Right atrium auricular region (tissue), 2 donors: Measurements from ENCODE around the gene ZFP2. TPM values are rescaled to one million over a fixed set of nuclear protein-coding genes. Genes with fewer than 3 reads are reported as not detected.

Experiments used
- DNase-seq: peaks from one replicate; pipeline ENCODE4 v3.0.0-alpha.2; 2019; ENCODE audit warnings: low spot score
- H3K27ac ChIP-seq, 2 donors: fragments of 200-600 bp; sonication (generic); 1 replicate in 1 of 2; 2 replicates in 1 of 2; pipeline ENCODE4 v1.5.1; 2016 to 2019
- H3K27me3 ChIP-seq, 2 donors: fragments of 200-600 bp; sonication (generic); one replicate each; pipeline versions ENCODE4 v1.5.1 to v1.6.0; 2017 to 2019
- H3K36me3 ChIP-seq: fragments of 200-600 bp; sonication (generic); one replicate; pipeline ENCODE4 v1.5.1; 2016
- H3K4me1 ChIP-seq, 2 donors: fragments of 200-600 bp; sonication (generic); one replicate each; pipeline versions ENCODE4 v1.5.1 to v1.6.0; 2017 to 2019
- H3K4me3 ChIP-seq, 2 donors: fragments of 200-600 bp; sonication (generic); 1 replicate in 1 of 2; 2 replicates in 1 of 2; pipeline ENCODE4 v1.5.1; 2017 to 2019; ENCODE audit warnings: mild to moderate bottlenecking in 1 of 2, moderate library complexity in 1 of 2
- H3K9me3 ChIP-seq, 2 donors: fragments of 200-600 bp; sonication (generic); one replicate each; pipeline ENCODE4 v1.5.1; 2019
- total RNA-seq, 2 donors: library from RNA; depleted of rRNA; stranded (reverse); fragments of >200 nt; gene quantifications; one replicate each; pipeline ENCODE4 v1.1.0, GENCODE V29; 2016
- TF ChIP-seq, protein P1 (sequence below), 2 donors: fragments of 200-600 bp; sonication (generic); IDR thresholded peaks; one replicate each; pipeline ENCODE4 v1.5.1; 2019; ENCODE audit warnings: antibody characterized with exemption in 2 of 2

ZFP2 gene
- total RNA-seq, 2 donors from 2014 or later, result 0.43 to 2.0 TPM

DNA sequence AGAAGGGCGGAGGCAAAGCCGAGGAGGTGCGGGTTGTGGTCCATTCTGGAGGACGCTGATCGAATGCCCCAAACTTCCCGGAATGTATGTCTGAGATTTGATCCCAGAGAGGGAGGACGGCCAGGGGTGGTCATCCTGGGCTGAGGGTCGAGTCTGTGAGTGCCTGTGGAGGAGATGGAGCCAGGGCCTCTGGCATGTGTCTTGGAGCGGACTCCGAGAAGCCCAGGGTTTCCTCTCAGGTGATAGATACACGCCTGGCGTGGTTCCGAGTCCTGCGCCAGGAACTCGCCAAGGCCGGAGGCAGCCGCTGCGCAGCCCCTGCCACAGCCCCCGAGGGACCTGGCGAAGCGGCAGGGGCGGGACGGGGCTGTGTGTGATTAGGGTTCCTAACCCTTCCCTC lies 45.6 kb downstream of the ZFP2 start:
- TF ChIP-seq, protein P1, sequence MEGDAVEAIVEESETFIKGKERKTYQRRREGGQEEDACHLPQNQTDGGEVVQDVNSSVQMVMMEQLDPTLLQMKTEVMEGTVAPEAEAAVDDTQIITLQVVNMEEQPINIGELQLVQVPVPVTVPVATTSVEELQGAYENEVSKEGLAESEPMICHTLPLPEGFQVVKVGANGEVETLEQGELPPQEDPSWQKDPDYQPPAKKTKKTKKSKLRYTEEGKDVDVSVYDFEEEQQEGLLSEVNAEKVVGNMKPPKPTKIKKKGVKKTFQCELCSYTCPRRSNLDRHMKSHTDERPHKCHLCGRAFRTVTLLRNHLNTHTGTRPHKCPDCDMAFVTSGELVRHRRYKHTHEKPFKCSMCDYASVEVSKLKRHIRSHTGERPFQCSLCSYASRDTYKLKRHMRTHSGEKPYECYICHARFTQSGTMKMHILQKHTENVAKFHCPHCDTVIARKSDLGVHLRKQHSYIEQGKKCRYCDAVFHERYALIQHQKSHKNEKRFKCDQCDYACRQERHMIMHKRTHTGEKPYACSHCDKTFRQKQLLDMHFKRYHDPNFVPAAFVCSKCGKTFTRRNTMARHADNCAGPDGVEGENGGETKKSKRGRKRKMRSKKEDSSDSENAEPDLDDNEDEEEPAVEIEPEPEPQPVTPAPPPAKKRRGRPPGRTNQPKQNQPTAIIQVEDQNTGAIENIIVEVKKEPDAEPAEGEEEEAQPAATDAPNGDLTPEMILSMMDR (IDR thresholded peaks at IDR 0.05), result no peak
- no peak for DNase-seq
- H3K4me3 ChIP-seq, result peak overlapping the region; percentile 53 to 70
- H3K36me3 ChIP-seq, result peaks cover 6% of the 10 kb centered on the region
- H3K9me3 ChIP-seq, result peaks cover 19 to 42% of the 10 kb centered on the region in 2 donors
- peak overlapping the region; percentile 78 to 79 for H3K27ac ChIP-seq
- peaks cover 0 to 7% of the 10 kb centered on the region in 2 donors for H3K4me1 ChIP-seq
- no peaks in the 10 kb centered on the region for H3K27me3 ChIP-seq

DNA sequence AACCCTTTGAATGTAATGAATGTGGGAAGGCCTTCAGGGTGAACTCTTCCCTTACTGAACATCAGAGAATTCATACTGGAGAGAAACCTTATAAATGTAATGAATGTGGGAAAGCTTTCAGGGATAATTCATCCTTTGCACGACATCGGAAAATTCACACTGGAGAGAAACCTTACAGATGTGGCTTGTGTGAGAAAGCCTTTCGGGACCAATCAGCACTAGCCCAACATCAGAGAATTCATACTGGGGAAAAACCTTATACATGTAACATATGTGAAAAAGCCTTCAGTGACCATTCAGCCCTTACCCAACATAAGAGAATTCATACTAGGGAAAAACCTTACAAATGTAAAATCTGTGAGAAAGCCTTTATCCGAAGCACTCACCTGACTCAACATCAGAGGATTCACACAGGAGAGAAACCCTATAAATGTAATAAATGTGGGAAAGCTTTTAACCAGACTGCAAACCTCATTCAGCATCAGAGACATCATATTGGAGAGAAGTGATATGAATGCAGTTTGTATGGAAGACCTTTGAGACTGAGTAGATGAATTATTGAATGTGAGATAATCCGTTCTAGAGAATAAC lies 69.8 kb downstream of the ZFP2 start:
- DNase-seq, result no peak
- Histone ChIP-seq H3K27ac (no peak overlapping the region), H3K4me3 (no peak overlapping the region), H3K27me3 (no peaks in the 10 kb centered on the region), H3K36me3 (peaks cover 22% of the 10 kb centered on the region), H3K4me1 (no peaks in the 10 kb centered on the region), H3K9me3 (peaks cover 38 to 100% of the 10 kb centered on the region in 2 donors)
- TF ChIP-seq, protein P1 (IDR thresholded peaks at IDR 0.05), result no peak

DNA sequence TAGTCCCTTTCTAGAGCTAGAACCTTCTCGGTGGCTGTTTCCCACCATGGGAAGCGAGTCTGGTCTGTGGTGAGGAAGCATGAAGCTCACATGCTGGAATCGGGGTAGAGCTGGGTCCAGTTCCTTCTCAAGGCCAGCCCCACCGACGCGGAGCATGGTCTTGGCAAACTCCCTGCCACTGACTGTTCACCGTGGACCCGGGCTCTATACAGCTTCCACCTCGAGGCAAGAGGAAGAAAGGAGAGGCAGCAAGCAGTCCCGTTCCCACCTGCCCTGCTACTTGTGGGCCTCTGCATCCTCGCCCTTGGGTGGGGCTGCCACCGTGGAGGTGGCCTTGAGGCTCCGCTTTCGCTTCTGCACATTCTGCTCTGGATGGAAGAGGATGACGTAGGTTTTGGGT lies 85.7 kb downstream of the ZFP2 start:
- Histone ChIP-seq H3K27me3 (no peaks in the 10 kb centered on the region), H3K9me3 (peaks cover 6 to 94% of the 10 kb centered on the region in 2 donors), H3K36me3 (peaks cover 6% of the 10 kb centered on the region), H3K4me1 (no peaks in the 10 kb centered on the region), H3K27ac (no peak overlapping the region), H3K4me3 (no peak overlapping the region)
- DNase-seq, result no peak
- TF ChIP-seq, protein P1 (IDR thresholded peaks at IDR 0.05), result no peak

Other genes with a start within 250 kb of the ZFP2 start
- 1 to 10 TPM; 6.4 to 8.1 TPM for gene ZNF354A, start 165.3 kb upstream of the ZFP2 start, total RNA-seq
- 1 to 10 TPM; 4.6 to 8.2 TPM for gene ZNF354B, start 36.0 kb upstream of the ZFP2 start, total RNA-seq
- 1 to 10 TPM; 2.5 to 2.6 TPM for gene ZNF454, start 45.3 kb downstream of the ZFP2 start, total RNA-seq
- gene GRM6, start 99.4 kb downstream of the ZFP2 start, total RNA-seq, result not detected
- 1 to 10 TPM; 2.6 to 6.9 TPM for gene ZNF879, start 127.9 kb downstream of the ZFP2 start, total RNA-seq
- gene ZNF354C, start 164.5 kb downstream of the ZFP2 start, total RNA-seq, result 1 to 10 TPM; 2.4 to 2.7 TPM